ENCODE data around the gene EIF5A.

EIF5A gene

GRCh38 chr17:7283471-7284216 lies 23.8 kb upstream of the EIF5A start:
- no peak overlapping the region for H4K5ac ChIP-seq (ENCODE audit: low read length)
- WGBS (ENCODE audit: extremely low coverage, insufficient coverage, low lambda C conversion rate) = no CpG with 5 or more reads among the region's 18 CpGs
- no peaks in the 10 kb centered on the region for H3K4me1 ChIP-seq (ENCODE audit: control insufficient read depth, low read depth, low read length)
- no peak overlapping the region for H3K4me2 ChIP-seq (ENCODE audit: low read length)
- no peaks in the 10 kb centered on the region for H3K36me3 ChIP-seq (ENCODE audit: control insufficient read depth, insufficient read depth, low read length)
- no peak overlapping the region for H3K4me3 ChIP-seq (ENCODE audit: low read length)
- H2BK5ac ChIP-seq (ENCODE audit: low read length) = no peak overlapping the region
- H3K27ac ChIP-seq (ENCODE audit: low read depth, low read length) = no peak overlapping the region
- H3K18ac ChIP-seq (ENCODE audit: low read length) = no peak overlapping the region
- no peak for DNase-seq
- no peaks in the 10 kb centered on the region for H3K79me1 ChIP-seq (ENCODE audit: low read length)
- no peak overlapping the region for H3K23ac ChIP-seq (ENCODE audit: low read length)
- no peaks in the 10 kb centered on the region for H3K27me3 ChIP-seq (ENCODE audit: insufficient read depth, low read length, poor library complexity)
- H3K79me2 ChIP-seq (ENCODE audit: control insufficient read depth, insufficient read depth, low read length) = no peaks in the 10 kb centered on the region
- H3K4ac ChIP-seq (ENCODE audit: low read depth, low read length) = no peak overlapping the region
- no peak overlapping the region for H2BK15ac ChIP-seq (replicated peaks; ENCODE audit: low read depth)
- H3K56ac ChIP-seq (ENCODE audit: low read length) = no peak overlapping the region
- H4K8ac ChIP-seq (ENCODE audit: low read depth, low read length) = no peak overlapping the region
- no peak overlapping the region for H3K9ac ChIP-seq (ENCODE audit: low read length)
- no peak overlapping the region for H2BK120ac ChIP-seq (ENCODE audit: low read depth, low read length)
- H2AK5ac ChIP-seq (ENCODE audit: low read length) = no peak overlapping the region

- Histone ChIP-seq H3K4ac (ENCODE audit: low read depth, low read length) (no peak overlapping the region), H3K4me1 (ENCODE audit: control insufficient read depth, low read depth, low read length) (no peaks in the 10 kb centered on the region), H3K18ac (ENCODE audit: low read length) (no peak overlapping the region), H3K79me1 (ENCODE audit: low read length) (no peaks in the 10 kb centered on the region), H3K56ac (ENCODE audit: low read length) (no peak overlapping the region), H3K4me2 (ENCODE audit: low read length) (no peak overlapping the region), H3K27me3 (ENCODE audit: insufficient read depth, low read length, poor library complexity) (no peaks in the 10 kb centered on the region), H3K4me3 (ENCODE audit: low read length) (no peak overlapping the region), H2BK120ac (ENCODE audit: low read depth, low read length) (no peak overlapping the region), H2BK15ac (replicated peaks; ENCODE audit: low read depth) (no peak overlapping the region), H2AK5ac (ENCODE audit: low read length) (no peak overlapping the region), H3K23ac (ENCODE audit: low read length) (no peak overlapping the region), H3K9ac (ENCODE audit: low read length) (no peak overlapping the region), H3K36me3 (ENCODE audit: control insufficient read depth, insufficient read depth, low read length) (no peaks in the 10 kb centered on the region), H2BK5ac (ENCODE audit: low read length) (no peak overlapping the region), H4K8ac (ENCODE audit: low read depth, low read length) (no peak overlapping the region), H3K27ac (ENCODE audit: low read depth, low read length) (no peak overlapping the region), H3K79me2 (ENCODE audit: control insufficient read depth, insufficient read depth, low read length) (no peaks in the 10 kb centered on the region), H4K5ac (ENCODE audit: low read length) (no peak overlapping the region)
- DNase-seq = no peak
- no CpG with 5 or more reads among the region's 16 CpGs for WGBS (ENCODE audit: extremely low coverage, insufficient coverage, low lambda C conversion rate)
Observed at GRCh38 chr17:7284911-7285310, 22.5 kb upstream of the EIF5A start.

GRCh38 chr17:7285679-7286078 lies 21.7 kb upstream of the EIF5A start:
- Histone ChIP-seq H3K4ac (ENCODE audit: low read depth, low read length) (no peak overlapping the region), H3K4me2 (ENCODE audit: low read length) (no peak overlapping the region), H3K4me1 (ENCODE audit: control insufficient read depth, low read depth, low read length) (no peaks in the 10 kb centered on the region), H3K27me3 (ENCODE audit: insufficient read depth, low read length, poor library complexity) (no peaks in the 10 kb centered on the region), H4K8ac (ENCODE audit: low read depth, low read length) (no peak overlapping the region), H3K9ac (ENCODE audit: low read length) (no peak overlapping the region), H3K36me3 (ENCODE audit: control insufficient read depth, insufficient read depth, low read length) (no peaks in the 10 kb centered on the region), H3K79me2 (ENCODE audit: control insufficient read depth, insufficient read depth, low read length) (no peaks in the 10 kb centered on the region), H3K23ac (ENCODE audit: low read length) (no peak overlapping the region), H4K5ac (ENCODE audit: low read length) (no peak overlapping the region), H3K56ac (ENCODE audit: low read length) (no peak overlapping the region), H2BK5ac (ENCODE audit: low read length) (no peak overlapping the region), H3K79me1 (ENCODE audit: low read length) (no peaks in the 10 kb centered on the region), H2AK5ac (ENCODE audit: low read length) (no peak overlapping the region), H3K18ac (ENCODE audit: low read length) (no peak overlapping the region), H3K27ac (ENCODE audit: low read depth, low read length) (no peak overlapping the region), H3K4me3 (ENCODE audit: low read length) (no peak overlapping the region), H2BK120ac (ENCODE audit: low read depth, low read length) (no peak overlapping the region), H2BK15ac (replicated peaks; ENCODE audit: low read depth) (no peak overlapping the region)
- WGBS (ENCODE audit: extremely low coverage, insufficient coverage, low lambda C conversion rate) = no CpG with 5 or more reads among the region's 12 CpGs
- DNase-seq = no peak

GRCh38 chr17:7289256-7290032 lies 18.0 kb upstream of the EIF5A start:
- H3K4me2 ChIP-seq (ENCODE audit: low read length) = no peak overlapping the region
- no peaks in the 10 kb centered on the region for H3K36me3 ChIP-seq (ENCODE audit: control insufficient read depth, insufficient read depth, low read length)
- no peak overlapping the region for H4K5ac ChIP-seq (ENCODE audit: low read length)
- H3K4me3 ChIP-seq (ENCODE audit: low read length) = no peak overlapping the region
- H3K27me3 ChIP-seq (ENCODE audit: insufficient read depth, low read length, poor library complexity) = no peaks in the 10 kb centered on the region
- no peak overlapping the region for H3K27ac ChIP-seq (ENCODE audit: low read depth, low read length)
- H3K9ac ChIP-seq (ENCODE audit: low read length) = no peak overlapping the region
- H2BK15ac ChIP-seq (replicated peaks; ENCODE audit: low read depth) = no peak overlapping the region
- H3K79me1 ChIP-seq (ENCODE audit: low read length) = no peaks in the 10 kb centered on the region
- no peak overlapping the region for H2BK5ac ChIP-seq (ENCODE audit: low read length)
- H3K4me1 ChIP-seq (ENCODE audit: control insufficient read depth, low read depth, low read length) = no peaks in the 10 kb centered on the region
- WGBS (ENCODE audit: extremely low coverage, insufficient coverage, low lambda C conversion rate) = no CpG with 5 or more reads among the region's 18 CpGs
- H3K18ac ChIP-seq (ENCODE audit: low read length) = no peak overlapping the region
- H3K79me2 ChIP-seq (ENCODE audit: control insufficient read depth, insufficient read depth, low read length) = no peaks in the 10 kb centered on the region
- DNase-seq = no peak
- H4K8ac ChIP-seq (ENCODE audit: low read depth, low read length) = no peak overlapping the region
- H2AK5ac ChIP-seq (ENCODE audit: low read length) = no peak overlapping the region
- H3K4ac ChIP-seq (ENCODE audit: low read depth, low read length) = no peak overlapping the region
- H3K56ac ChIP-seq (ENCODE audit: low read length) = no peak overlapping the region
- no peak overlapping the region for H2BK120ac ChIP-seq (ENCODE audit: low read depth, low read length)
- H3K23ac ChIP-seq (ENCODE audit: low read length) = no peak overlapping the region

- H2BK15ac ChIP-seq (replicated peaks; ENCODE audit: low read depth) = no peak overlapping the region
- no peak overlapping the region for H3K18ac ChIP-seq (ENCODE audit: low read length)
- H4K8ac ChIP-seq (ENCODE audit: low read depth, low read length) = no peak overlapping the region
- no peak overlapping the region for H3K4me3 ChIP-seq (ENCODE audit: low read length)
- no peaks in the 10 kb centered on the region for H3K36me3 ChIP-seq (ENCODE audit: control insufficient read depth, insufficient read depth, low read length)
- H3K4me2 ChIP-seq (ENCODE audit: low read length) = no peak overlapping the region
- H3K27ac ChIP-seq (ENCODE audit: low read depth, low read length) = no peak overlapping the region
- no peaks in the 10 kb centered on the region for H3K79me2 ChIP-seq (ENCODE audit: control insufficient read depth, insufficient read depth, low read length)
- H3K79me1 ChIP-seq (ENCODE audit: low read length) = no peaks in the 10 kb centered on the region
- no peak overlapping the region for H2BK5ac ChIP-seq (ENCODE audit: low read length)
- no peak overlapping the region for H3K9ac ChIP-seq (ENCODE audit: low read length)
- no peak overlapping the region for H3K56ac ChIP-seq (ENCODE audit: low read length)
- no peaks in the 10 kb centered on the region for H3K27me3 ChIP-seq (ENCODE audit: insufficient read depth, low read length, poor library complexity)
- no peak overlapping the region for H3K23ac ChIP-seq (ENCODE audit: low read length)
- no peak overlapping the region for H2AK5ac ChIP-seq (ENCODE audit: low read length)
- H2BK120ac ChIP-seq (ENCODE audit: low read depth, low read length) = no peak overlapping the region
- H4K5ac ChIP-seq (ENCODE audit: low read length) = no peak overlapping the region
- WGBS (ENCODE audit: extremely low coverage, insufficient coverage, low lambda C conversion rate) = no CpG with 5 or more reads among the region's 19 CpGs
- no peaks in the 10 kb centered on the region for H3K4me1 ChIP-seq (ENCODE audit: control insufficient read depth, low read depth, low read length)
- H3K4ac ChIP-seq (ENCODE audit: low read depth, low read length) = no peak overlapping the region
- DNase-seq = no peak
Observed at GRCh38 chr17:7290166-7290565, 17.3 kb upstream of the EIF5A start.

Measured in mesendoderm (in vitro differentiated cells).